PC-9 (cell line): ENCODE results near the gene GON7. TPM values are rescaled to one million over a fixed set of nuclear protein-coding genes. Genes with fewer than 3 reads are reported as not detected.
A peak's percentile ranks its signal among the peaks of the same experiment; 100 is the strongest.
"Not testable (repeated sequence)": the region's sequence is repeated elsewhere in the genome, so short reads cannot be mapped to it uniquely, and the experiment has no call there.

Source experiments
- BruUV-seq: library from RNA; stranded (reverse); fragments of 400-500 nt; replicated peaks from 2 replicates; lab custom pipeline; 2021; lab: Mats Ljungman, UMichigan
- CTCF ChIA-PET: fragments of 300-600 bp; sonication (Branson Sonifier 250); formaldehyde crosslinking; loops from one replicate; lab custom pipeline; 2022; ENCODE audit warnings: antibody characterized with exemption; lab: Charles Lee
- POLR2A ChIA-PET: fragments of 300-600 bp; sonication (Branson Sonifier 250); formaldehyde crosslinking; loops from one replicate; lab custom pipeline; 2022; ENCODE audit warnings: antibody characterized with exemption; ENCODE audit not compliant: unreplicated experiment; lab: Charles Lee
- DNase-seq, 2 experiments: peaks; one replicate each; pipeline versions ENCODE4 v3.0.0 to v3.0.0-alpha.2; 2015 to 2022; ENCODE audit warnings: mixed read lengths in 1 of 2
- H2AFZ ChIP-seq: fragments of 200-600 bp; sonication (generic); 2 replicates; pipeline ENCODE4 v1.8.1; 2017; ENCODE audit warnings: antibody characterized with exemption
- H3F3A ChIP-seq: fragments of 200-600 bp; sonication (generic); 2 replicates; pipeline ENCODE4 v1.8.1; 2017; ENCODE audit warnings: antibody characterized with exemption, mild to moderate bottlenecking, low read depth; ENCODE audit not compliant: insufficient read depth
- H3K27ac ChIP-seq: fragments of 200-600 bp; sonication (generic); 2 replicates; pipeline ENCODE4 v1.6.1; 2016; ENCODE audit warnings: mixed run types
- H3K27me3 ChIP-seq: fragments of 200-600 bp; sonication (generic); 2 replicates; pipeline ENCODE4 v1.6.1; 2016; ENCODE audit warnings: low read depth, mixed run types; ENCODE audit not compliant: insufficient read depth
- H3K36me3 ChIP-seq: fragments of 200-600 bp; sonication (generic); 2 replicates; pipeline ENCODE4 v1.6.1; 2016; ENCODE audit warnings: low read depth, mixed run types
- H3K4me1 ChIP-seq: fragments of 200-600 bp; sonication (generic); replicated peaks from 2 replicates; pipeline ENCODE4 v1.6.1; 2016; ENCODE audit warnings: mixed run types; ENCODE audit not compliant: insufficient read depth
- H3K4me2 ChIP-seq: fragments of 200-600 bp; sonication (generic); 2 replicates; pipeline ENCODE4 v1.6.1; 2017; ENCODE audit warnings: mixed run types
- H3K4me3 ChIP-seq: fragments of 200-600 bp; sonication (generic); 2 replicates; pipeline ENCODE4 v1.6.1; 2016; ENCODE audit warnings: mixed run types
- H3K79me2 ChIP-seq: fragments of 200-600 bp; sonication (generic); 2 replicates; pipeline ENCODE4 v1.6.1; 2017; ENCODE audit warnings: low read depth, mixed run types
- H3K9me2 ChIP-seq: fragments of 200-600 bp; sonication (generic); 2 replicates; pipeline ENCODE4 v1.8.1; 2017; ENCODE audit warnings: mild to moderate bottlenecking; ENCODE audit not compliant: insufficient read depth
- H3K9me3 ChIP-seq: fragments of 200-600 bp; sonication (generic); 2 replicates; pipeline ENCODE4 v1.8.1; 2016; ENCODE audit warnings: low read depth; ENCODE audit not compliant: insufficient read depth
- H4K20me1 ChIP-seq: fragments of 200-600 bp; sonication (generic); 2 replicates; pipeline ENCODE4 v1.8.1; 2017; ENCODE audit not compliant: insufficient read depth
- CTCF ChIP-seq: fragments of 200-600 bp; sonication (generic); conservative IDR thresholded peaks from 2 replicates; pipeline ENCODE4 v1.6.1; 2017; ENCODE audit warnings: mixed run types, antibody characterized with exemption, mild to moderate bottlenecking, moderate library complexity
- EZH2 ChIP-seq: fragments of 200-600 bp; sonication (generic); IDR thresholded peaks from 2 replicates; pipeline ENCODE4 v1.8.0; 2017; ENCODE audit warnings: antibody characterized with exemption, low read depth
- intact Hi-C: fragments of 100-400 bp; cut with micrococcal nuclease; formaldehyde crosslinking; loops from one replicate; pipeline ENCODE4 v1.10.0; 2022; ENCODE audit not compliant: unreplicated experiment
- total RNA-seq: library from RNA; stranded (reverse); gene quantifications from 2 replicates; pipeline ENCODE4 v1.2.3, GENCODE V29; 2021

The GON7 gene
- total RNA-seq, 1 experiment from 2014 or later, result 9.3 TPM

DNA sequence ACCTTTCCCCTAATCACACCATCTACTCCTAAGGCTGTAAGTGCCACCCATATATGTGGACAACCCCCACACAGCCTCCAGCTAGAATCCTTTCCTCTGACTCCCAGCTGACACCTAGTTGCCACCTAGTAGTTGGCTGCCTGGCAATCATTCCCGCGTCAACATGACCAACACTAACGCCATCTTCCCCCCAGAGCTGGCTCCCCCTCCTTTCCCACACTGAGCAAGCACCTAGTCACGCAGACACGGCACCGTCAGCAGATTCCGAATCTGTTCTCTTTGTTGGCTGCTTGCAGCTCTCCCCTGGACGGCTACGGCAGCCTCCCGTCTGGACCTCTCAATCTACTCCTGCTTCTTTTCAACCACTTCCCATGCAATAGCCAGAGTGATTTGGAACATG lies 27.9 kb upstream of the GON7 start:
- no peak overlapping the region for H3K4me2 ChIP-seq
- POLR2A ChIA-PET, result no interaction called here

DNA sequence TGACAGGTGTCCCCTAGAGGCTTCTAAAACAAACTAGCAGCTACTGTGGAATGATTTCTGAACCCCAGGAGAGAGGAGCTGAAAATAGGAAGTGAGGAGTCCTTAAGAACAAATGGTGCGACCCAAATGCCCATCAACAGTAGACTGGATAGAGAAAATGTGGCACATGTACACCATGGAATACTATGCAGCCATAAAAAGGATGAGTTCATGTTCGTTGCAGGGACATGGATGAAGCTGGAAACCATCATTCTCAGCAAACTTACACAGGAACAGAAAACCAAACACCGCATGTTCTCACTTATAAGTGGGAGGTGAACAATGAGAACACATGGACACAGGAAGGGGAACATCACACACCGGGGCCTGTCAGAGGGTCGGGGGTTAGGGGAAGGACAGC lies 26.2 kb upstream of the GON7 start:
- H3K4me2 ChIP-seq, H3K27me3 ChIP-seq, H3K4me3 ChIP-seq, H3K9me2 ChIP-seq, H4K20me1 ChIP-seq, POLR2A ChIA-PET, BruUV-seq, H2AFZ ChIP-seq, DNase-seq, H3K36me3 ChIP-seq, H3K4me1 ChIP-seq, H3K27ac ChIP-seq, H3K9me3 ChIP-seq, H3K79me2 ChIP-seq, H3F3A ChIP-seq, CTCF ChIA-PET: not testable (repeated sequence)
- intact Hi-C loops, result loop anchor here (5.0 kb wide), 1 partner anchor 309 kb away; no protein-coding TSS in a partner anchor

More for the DNA sequence above, 27.9 kb upstream of the GON7 start:
- H3K9me3 ChIP-seq, result no peaks in the 10 kb centered on the region
- intact Hi-C loops, result loop anchor here (2.0 to 5.0 kb wide), 2 partner anchors 308 to 384 kb away; no protein-coding TSS in a partner anchor
- H3K79me2 ChIP-seq, result no peaks in the 10 kb centered on the region
- BruUV-seq, result no TSS peak
- peak; percentile 20 to 36 for DNase-seq
- TF ChIP-seq CTCF, result no peak
- no peak for TF ChIP-seq EZH2
- no peaks in the 10 kb centered on the region for H4K20me1 ChIP-seq
- H2AFZ ChIP-seq, result no peak overlapping the region
- H3K27ac ChIP-seq, result no peak overlapping the region
- 0 out of 2 replicates have a peak, but pooled peaks cover under 1% of the 10 kb centered on the region for H3K4me1 ChIP-seq
- no peak overlapping the region for H3K4me3 ChIP-seq
- CTCF ChIA-PET, result interaction anchor here (0.5 kb wide), 1 partner anchor 28 kb away, joined by 9 read pairs; no protein-coding TSS in a partner anchor
- peaks cover 5% of the 10 kb centered on the region; the same call in 1 of the 2 replicates for H3K36me3 ChIP-seq
- H3K9me2 ChIP-seq, result no peaks in the 10 kb centered on the region
- peaks cover 4% of the 10 kb centered on the region; the same call in 1 of the 2 replicates for H3F3A ChIP-seq
- no peaks in the 10 kb centered on the region for H3K27me3 ChIP-seq

DNA sequence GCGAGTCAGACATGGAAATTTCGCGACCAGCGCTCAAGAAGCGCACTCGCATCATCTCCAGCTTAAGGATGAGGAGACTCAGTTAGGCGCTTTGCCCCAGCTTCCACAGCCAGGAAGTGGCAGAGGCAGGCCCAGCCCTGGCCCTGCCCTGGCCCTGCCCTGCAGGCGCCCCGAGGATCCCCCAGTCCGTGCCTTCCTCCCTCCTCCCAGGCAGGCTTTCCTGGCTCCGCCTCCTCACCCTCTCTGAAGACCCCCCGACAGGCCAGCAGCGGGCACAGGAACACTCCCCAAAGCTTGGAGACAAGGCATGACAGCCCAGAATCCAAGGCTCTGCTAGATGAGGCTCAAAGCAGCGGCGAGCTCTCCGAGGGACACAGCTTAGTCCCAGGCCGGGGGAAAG lies 25.3 kb upstream of the GON7 start:
- H3K4me2 ChIP-seq, result no peak overlapping the region
- H3K36me3 ChIP-seq, result no peaks in the 10 kb centered on the region; the same call in 1 of the 2 replicates
- ChIA-PET POLR2A (no interaction called here), CTCF (no interaction called here)
- no peaks in the 10 kb centered on the region for H3K79me2 ChIP-seq
- no peaks in the 10 kb centered on the region for H3K9me3 ChIP-seq
- no peaks in the 10 kb centered on the region for H3K9me2 ChIP-seq
- peaks cover 4% of the 10 kb centered on the region; the same call in 1 of the 2 replicates for H3F3A ChIP-seq
- no peak overlapping the region for H2AFZ ChIP-seq
- intact Hi-C loops, result loop anchor here (5.0 kb wide), 1 partner anchor 310 kb away; no protein-coding TSS in a partner anchor
- no peak for TF ChIP-seq CTCF
- no peak for TF ChIP-seq EZH2
- no peaks in the 10 kb centered on the region for H4K20me1 ChIP-seq
- no peak overlapping the region for H3K4me3 ChIP-seq
- H3K27ac ChIP-seq, result no peak overlapping the region
- no peaks in the 10 kb centered on the region for H3K4me1 ChIP-seq
- BruUV-seq, result no TSS peak
- no peaks in the 10 kb centered on the region for H3K27me3 ChIP-seq
- no peak for DNase-seq
